ENCODE data around the gene LEFTY2.
A peak's percentile ranks its signal among the peaks of the same experiment; 100 is the strongest.

The LEFTY2 gene

DNA sequence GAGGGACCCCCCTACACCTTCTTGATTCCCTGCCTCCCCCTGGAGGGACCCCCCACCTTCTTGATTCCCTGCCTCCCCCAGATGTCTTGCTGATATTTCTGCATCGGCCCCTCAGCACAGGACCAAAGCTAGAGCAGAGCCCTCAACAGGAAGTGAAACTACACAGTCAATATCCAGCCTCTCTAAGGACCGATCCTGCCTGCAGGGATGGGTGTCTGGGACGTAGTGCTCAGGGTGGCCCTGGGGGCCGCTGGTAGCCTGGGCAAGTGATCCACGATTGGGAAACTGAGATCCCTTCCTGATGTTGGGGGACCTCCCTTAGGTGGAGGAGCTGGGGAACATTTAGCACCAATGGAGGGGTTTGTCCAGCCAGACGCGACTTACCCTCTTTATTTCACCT is 3.9 kb upstream of the LEFTY2 start:
- Histone ChIP-seq H3K4me2 (ENCODE audit: low read depth, low read length) (peak overlapping the region; percentile 74), H4K20me1 (ENCODE audit: insufficient read depth, low read length) (no peaks in the 10 kb centered on the region), H3K9me3 (replicated peaks; ENCODE audit: insufficient read depth, low read length) (no peaks in the 10 kb centered on the region), H3K27me3 (replicated peaks; ENCODE audit: insufficient read depth, low read length) (no peaks in the 10 kb centered on the region), H3K9me2 (replicated peaks; ENCODE audit: insufficient read depth, low read length) (no peaks in the 10 kb centered on the region), H3F3A (ENCODE audit: insufficient read depth, low read length) (peaks cover 43% of the 10 kb centered on the region), H3K9ac (ENCODE audit: low read length) (peak overlapping the region; percentile 23; the same call in 1 of the 2 replicates), H3K4me3 (ENCODE audit: low read length) (no peak overlapping the region), H3K36me3 (replicated peaks; ENCODE audit: insufficient read depth, low read length) (no peaks in the 10 kb centered on the region), H3K79me2 (ENCODE audit: low read length) (peaks cover 9% of the 10 kb centered on the region), H3K27ac (ENCODE audit: low read length) (peak overlapping the region; percentile 87), H2AFZ (ENCODE audit: low read length) (peak overlapping the region; percentile 77), H3K4me1 (ENCODE audit: low read length) (peaks cover 53% of the 10 kb centered on the region)
- DNase-seq, result peak; percentile 62
- TF ChIP-seq, protein P1, sequence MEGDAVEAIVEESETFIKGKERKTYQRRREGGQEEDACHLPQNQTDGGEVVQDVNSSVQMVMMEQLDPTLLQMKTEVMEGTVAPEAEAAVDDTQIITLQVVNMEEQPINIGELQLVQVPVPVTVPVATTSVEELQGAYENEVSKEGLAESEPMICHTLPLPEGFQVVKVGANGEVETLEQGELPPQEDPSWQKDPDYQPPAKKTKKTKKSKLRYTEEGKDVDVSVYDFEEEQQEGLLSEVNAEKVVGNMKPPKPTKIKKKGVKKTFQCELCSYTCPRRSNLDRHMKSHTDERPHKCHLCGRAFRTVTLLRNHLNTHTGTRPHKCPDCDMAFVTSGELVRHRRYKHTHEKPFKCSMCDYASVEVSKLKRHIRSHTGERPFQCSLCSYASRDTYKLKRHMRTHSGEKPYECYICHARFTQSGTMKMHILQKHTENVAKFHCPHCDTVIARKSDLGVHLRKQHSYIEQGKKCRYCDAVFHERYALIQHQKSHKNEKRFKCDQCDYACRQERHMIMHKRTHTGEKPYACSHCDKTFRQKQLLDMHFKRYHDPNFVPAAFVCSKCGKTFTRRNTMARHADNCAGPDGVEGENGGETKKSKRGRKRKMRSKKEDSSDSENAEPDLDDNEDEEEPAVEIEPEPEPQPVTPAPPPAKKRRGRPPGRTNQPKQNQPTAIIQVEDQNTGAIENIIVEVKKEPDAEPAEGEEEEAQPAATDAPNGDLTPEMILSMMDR (IDR thresholded peaks at IDR 0.05; ENCODE audit: low read length), result no peak
- no peak for TF ChIP-seq EZH2 (optimal IDR thresholded peaks at IDR 0.05; ENCODE audit: low read depth, low read length)
- no peak for TF ChIP-seq EZH2phosphoT487 (IDR thresholded peaks at IDR 0.05; ENCODE audit: low read length)

- H3K4me2 ChIP-seq (ENCODE audit: low read depth, low read length), result peak overlapping the region; percentile 74
- no peaks in the 10 kb centered on the region for H3K27me3 ChIP-seq (replicated peaks; ENCODE audit: insufficient read depth, low read length)
- no peaks in the 10 kb centered on the region for H3K9me2 ChIP-seq (replicated peaks; ENCODE audit: insufficient read depth, low read length)
- no peaks in the 10 kb centered on the region for H3K9me3 ChIP-seq (replicated peaks; ENCODE audit: insufficient read depth, low read length)
- peak overlapping the region; percentile 77 for H2AFZ ChIP-seq (ENCODE audit: low read length)
- no peak overlapping the region for H3K4me3 ChIP-seq (ENCODE audit: low read length)
- DNase-seq, result peak; percentile 33
- peak overlapping the region; percentile 23 for H3K9ac ChIP-seq (ENCODE audit: low read length)
- peak overlapping the region; percentile 87 for H3K27ac ChIP-seq (ENCODE audit: low read length)
- H3F3A ChIP-seq (ENCODE audit: insufficient read depth, low read length), result peaks cover 43% of the 10 kb centered on the region
- no peaks in the 10 kb centered on the region for H3K36me3 ChIP-seq (replicated peaks; ENCODE audit: insufficient read depth, low read length)
- no peak for TF ChIP-seq EZH2 (optimal IDR thresholded peaks at IDR 0.05; ENCODE audit: low read depth, low read length)
- TF ChIP-seq EZH2phosphoT487 (IDR thresholded peaks at IDR 0.05; ENCODE audit: low read length), result no peak
- TF ChIP-seq, protein P1 (IDR thresholded peaks at IDR 0.05; ENCODE audit: low read length), result no peak
- H4K20me1 ChIP-seq (ENCODE audit: insufficient read depth, low read length), result no peaks in the 10 kb centered on the region
- H3K79me2 ChIP-seq (ENCODE audit: low read length), result peaks cover 10% of the 10 kb centered on the region
- H3K4me1 ChIP-seq (ENCODE audit: low read length), result peaks cover 54% of the 10 kb centered on the region
These were observed 3.4 kb upstream of the LEFTY2 start for GRCh38 chr1:225944387-225944786.

DNA sequence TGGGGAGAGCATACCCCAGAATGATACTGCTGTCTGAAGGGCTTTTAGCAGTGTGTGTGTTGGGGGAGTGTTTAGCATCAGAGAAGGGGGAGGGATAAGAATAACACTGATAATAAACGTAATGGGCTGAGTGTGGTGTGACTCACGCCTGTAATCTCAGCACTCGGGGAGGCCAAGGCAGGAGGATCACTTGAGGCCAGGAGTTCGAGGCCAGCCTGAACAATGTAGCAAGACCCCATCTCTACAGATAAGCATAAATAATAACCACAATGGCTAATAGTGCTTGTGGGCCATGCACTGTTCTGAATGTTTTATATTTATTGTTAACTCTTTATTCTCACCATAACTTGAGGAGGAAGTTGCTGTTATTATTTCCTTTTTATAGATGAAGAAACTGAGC is 2.6 kb upstream of the LEFTY2 start:
- H3K27me3 ChIP-seq (replicated peaks; ENCODE audit: insufficient read depth, low read length), result no peaks in the 10 kb centered on the region

More for the DNA sequence above, 2.6 kb upstream of the LEFTY2 start:
- Histone ChIP-seq H3K4me3 (ENCODE audit: low read length) (no peak overlapping the region), H3K79me2 (ENCODE audit: low read length) (peaks cover 10% of the 10 kb centered on the region), H2AFZ (ENCODE audit: low read length) (0 out of 2 replicates have a peak overlapping the region, but pooled peaks have one; percentile 77), H3K4me2 (ENCODE audit: low read depth, low read length) (peak overlapping the region; percentile 74), H3K9me3 (replicated peaks; ENCODE audit: insufficient read depth, low read length) (no peaks in the 10 kb centered on the region), H4K20me1 (ENCODE audit: insufficient read depth, low read length) (no peaks in the 10 kb centered on the region), H3K4me1 (ENCODE audit: low read length) (peaks cover 54% of the 10 kb centered on the region), H3F3A (ENCODE audit: insufficient read depth, low read length) (peaks cover 43% of the 10 kb centered on the region), H3K36me3 (replicated peaks; ENCODE audit: insufficient read depth, low read length) (no peaks in the 10 kb centered on the region), H3K27ac (ENCODE audit: low read length) (peak overlapping the region; percentile 87), H3K9me2 (replicated peaks; ENCODE audit: insufficient read depth, low read length) (no peaks in the 10 kb centered on the region), H3K9ac (ENCODE audit: low read length) (peak overlapping the region; percentile 69)
- DNase-seq, result peak; percentile 36
- TF ChIP-seq, protein P1 (IDR thresholded peaks at IDR 0.05; ENCODE audit: low read length), result no peak
- TF ChIP-seq EZH2 (optimal IDR thresholded peaks at IDR 0.05; ENCODE audit: low read depth, low read length) (no peak), EZH2phosphoT487 (IDR thresholded peaks at IDR 0.05; ENCODE audit: low read length) (no peak)

Data from MM.1S (cell line).